GM13977 (cell line): Measurements from ENCODE around the gene CLN3.
"Not testable (repeated sequence)": the region's sequence is repeated elsewhere in the genome, so short reads cannot be mapped to it uniquely, and the experiment has no call there.

Source experiments
- DNase-seq: peaks from one replicate; pipeline ENCODE4 v3.0.0; 2012; ENCODE audit warnings: low spot score
- in situ Hi-C: fragments of 300-500 bp; cut with MboI; formaldehyde crosslinking; loops from one replicate; pipeline ENCODE4 v1.12.0; 2022; ENCODE audit warnings: low sequenced_read_pairs, low pct_unique_long_range_greater_than_20kb, mixed read lengths, inconsistent platforms; ENCODE audit not compliant: unreplicated experiment
- TF ChIP-seq, protein P1 (sequence below): IDR thresholded peaks from 2 replicates; pipeline ENCODE4 v1.5.1; 2012; ENCODE audit warnings: mild to moderate bottlenecking, control low read depth; ENCODE audit not compliant: insufficient read depth; ENCODE audit errors: extremely low read depth, missing control alignments

The CLN3 gene

DNA sequence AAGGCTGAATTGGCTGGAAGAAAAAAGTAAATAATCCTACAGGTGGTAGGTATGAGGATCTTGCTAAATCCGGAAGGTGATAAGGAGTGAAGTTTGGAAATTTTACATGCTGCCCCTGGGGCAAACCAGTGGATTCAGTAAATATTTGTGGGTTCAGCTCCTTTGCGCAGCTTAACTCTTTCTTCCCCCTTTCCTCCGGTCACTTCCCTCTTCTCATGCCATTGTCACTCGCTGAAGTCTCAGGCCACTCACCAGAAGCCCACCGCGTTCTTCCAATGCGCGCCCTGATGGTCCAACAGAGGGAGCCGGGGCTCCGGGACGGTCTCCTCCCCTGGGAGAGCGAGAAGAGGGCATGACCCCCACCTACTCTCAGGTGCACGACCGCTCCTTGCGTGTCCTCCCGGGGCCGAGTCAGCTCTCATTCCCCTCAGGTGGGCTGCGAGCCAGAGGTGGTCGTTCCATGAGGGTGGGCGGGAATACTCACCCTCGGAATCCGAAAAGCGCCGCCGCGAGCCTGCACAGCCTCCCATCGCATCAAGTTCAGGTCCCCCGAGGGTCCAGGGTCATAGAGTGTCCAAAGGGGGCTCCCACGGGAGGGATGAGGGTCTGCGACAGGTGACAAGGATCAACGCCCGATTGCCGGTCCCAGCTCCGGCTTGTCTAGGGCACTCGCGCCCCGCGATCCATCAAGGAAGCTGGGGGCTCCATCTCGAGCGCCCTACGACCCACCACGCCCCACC lies 474 bp downstream of the CLN3 start:
- TF ChIP-seq, protein P1, sequence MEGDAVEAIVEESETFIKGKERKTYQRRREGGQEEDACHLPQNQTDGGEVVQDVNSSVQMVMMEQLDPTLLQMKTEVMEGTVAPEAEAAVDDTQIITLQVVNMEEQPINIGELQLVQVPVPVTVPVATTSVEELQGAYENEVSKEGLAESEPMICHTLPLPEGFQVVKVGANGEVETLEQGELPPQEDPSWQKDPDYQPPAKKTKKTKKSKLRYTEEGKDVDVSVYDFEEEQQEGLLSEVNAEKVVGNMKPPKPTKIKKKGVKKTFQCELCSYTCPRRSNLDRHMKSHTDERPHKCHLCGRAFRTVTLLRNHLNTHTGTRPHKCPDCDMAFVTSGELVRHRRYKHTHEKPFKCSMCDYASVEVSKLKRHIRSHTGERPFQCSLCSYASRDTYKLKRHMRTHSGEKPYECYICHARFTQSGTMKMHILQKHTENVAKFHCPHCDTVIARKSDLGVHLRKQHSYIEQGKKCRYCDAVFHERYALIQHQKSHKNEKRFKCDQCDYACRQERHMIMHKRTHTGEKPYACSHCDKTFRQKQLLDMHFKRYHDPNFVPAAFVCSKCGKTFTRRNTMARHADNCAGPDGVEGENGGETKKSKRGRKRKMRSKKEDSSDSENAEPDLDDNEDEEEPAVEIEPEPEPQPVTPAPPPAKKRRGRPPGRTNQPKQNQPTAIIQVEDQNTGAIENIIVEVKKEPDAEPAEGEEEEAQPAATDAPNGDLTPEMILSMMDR: no peak
- DNase-seq: peak; percentile 24
- in situ Hi-C loops: no loop called here

DNA sequence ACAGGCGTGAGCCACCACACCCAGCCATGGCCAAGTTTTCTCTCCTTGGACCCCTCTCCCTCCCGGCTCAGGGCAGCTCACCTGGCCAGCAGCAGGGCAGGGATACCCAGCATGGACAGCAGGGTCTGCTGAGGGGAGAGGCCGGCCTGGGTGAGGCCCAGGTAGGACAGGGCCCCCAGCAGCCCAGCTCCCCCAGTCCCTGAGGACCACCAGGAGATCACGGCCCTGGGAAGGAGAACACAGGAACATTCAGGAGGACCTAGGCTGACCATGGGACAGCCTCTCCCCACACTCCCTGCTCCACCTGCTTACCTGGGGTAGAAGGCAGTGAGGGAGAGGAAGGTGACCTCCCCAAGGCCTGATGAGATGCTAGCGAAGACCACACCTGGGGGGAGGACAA lies 5.6 kb downstream of the CLN3 start:
- TF ChIP-seq, protein P1: no peak
- no peak for DNase-seq
- in situ Hi-C loops: no loop called here

GRCh38 chr16:28483361-28483760 lies 8.5 kb downstream of the CLN3 start:
- DNase-seq, in situ Hi-C loops: not testable (repeated sequence)

DNA sequence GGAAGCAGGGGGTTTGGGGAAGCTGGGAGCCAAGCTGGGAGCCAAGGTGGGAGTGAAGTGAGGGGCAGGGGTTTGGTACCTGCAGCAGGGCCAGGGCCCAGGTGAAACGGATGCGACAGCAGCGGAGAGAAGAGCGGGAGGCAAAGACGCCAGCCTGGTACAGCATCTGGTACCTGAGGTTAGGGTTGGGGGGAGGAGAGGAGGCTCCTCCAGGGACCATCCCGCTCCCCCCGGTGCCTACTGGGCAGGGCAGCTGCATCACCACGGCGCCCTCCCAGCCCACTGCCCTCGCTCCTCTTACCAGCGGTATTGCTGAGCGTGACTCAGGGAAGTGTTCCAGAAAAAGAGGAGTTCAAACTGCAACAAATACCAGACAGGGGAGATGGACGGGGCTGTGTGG lies 9.8 kb downstream of the CLN3 start:
- TF ChIP-seq, protein P1: no peak
- in situ Hi-C loops: no loop called here
- DNase-seq: no peak

DNA sequence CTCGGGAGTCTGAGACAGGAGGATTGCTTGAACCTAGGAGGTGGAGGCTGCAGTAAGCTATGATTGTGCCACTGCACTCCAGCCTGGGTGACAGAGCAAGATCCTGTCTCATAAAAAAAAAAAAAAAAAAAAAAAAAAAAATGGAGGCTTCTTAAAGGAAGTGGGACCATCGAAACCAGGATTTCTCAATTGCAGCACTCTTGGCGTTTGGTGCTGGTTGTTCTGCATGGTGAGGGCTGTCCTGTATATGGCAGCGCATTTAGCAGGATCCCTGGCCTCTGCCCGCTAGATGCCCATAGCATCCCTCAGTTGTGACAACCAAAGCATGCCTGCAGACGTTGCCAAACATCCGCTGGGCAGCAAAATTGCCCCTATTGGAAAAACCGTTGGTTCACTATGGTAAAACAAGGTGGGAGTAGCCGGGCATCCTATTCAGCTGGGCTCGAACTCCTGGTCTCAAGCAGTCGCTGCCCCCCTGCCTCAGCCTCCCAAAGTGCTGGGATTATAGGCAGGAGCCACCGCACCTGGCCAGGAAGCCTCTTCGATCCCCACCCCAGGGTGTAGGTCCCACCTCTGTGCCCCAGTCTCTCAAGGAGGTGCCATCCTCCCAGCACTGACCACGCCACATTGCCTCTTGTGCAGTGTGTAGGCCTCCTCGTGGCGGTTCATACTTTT lies 13.2 kb downstream of the CLN3 start:
- in situ Hi-C loops: no loop called here
- no peak for DNase-seq
- TF ChIP-seq, protein P1: no peak

DNA sequence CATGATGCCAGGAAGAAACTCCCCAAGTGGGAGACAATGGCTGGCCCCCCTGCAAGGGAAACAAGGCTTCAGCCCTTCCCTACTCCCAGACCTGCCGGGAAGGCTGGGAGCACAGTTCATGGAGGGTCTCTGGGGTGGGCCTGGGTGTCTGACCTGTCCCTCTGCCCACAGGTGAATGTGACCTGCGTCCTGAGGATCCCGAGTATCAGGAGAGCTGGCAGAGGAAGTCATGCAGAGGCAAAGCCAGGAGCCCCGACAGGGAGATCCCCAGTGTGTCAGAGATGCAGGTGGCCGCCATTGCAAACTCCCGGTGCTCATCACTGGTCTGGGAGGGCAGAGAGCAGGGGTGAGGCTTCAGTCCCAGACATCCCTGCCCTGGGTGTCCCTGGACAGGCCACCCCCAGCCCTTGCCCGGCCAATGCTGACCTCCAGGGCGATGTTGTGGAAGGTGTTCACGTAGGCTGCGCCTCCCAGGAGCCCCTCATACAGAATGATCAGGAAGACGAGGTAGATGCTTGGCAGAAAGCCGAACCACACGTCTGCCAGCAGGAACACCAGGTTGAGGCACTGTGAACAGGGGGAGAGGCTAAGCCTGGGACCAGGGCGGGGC lies 14.5 kb downstream of the CLN3 start:
- TF ChIP-seq, protein P1: no peak
- in situ Hi-C loops: no loop called here

DNA sequence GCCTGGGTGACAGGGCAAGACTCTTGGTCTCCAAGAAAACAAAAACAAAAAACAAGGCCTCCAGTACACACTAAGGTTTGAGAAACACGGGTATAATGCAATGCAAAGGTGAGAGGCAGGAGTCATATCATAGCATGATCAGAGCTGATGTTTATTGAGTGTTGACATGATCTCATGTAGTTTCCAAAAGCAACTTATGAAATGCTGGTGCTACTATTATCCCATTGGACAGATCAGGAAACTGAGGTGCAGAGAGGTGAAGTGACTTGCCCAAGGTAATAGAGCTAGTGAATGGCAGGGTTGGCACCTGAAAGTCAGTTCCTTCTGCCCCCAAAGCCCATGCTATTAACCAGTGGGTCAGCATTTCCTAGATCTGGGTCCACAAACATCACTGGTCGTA lies 16.7 kb downstream of the CLN3 start:
- in situ Hi-C loops: no loop called here
- DNase-seq: no peak
- TF ChIP-seq, protein P1: no peak

More for the DNA sequence above, 14.5 kb downstream of the CLN3 start:
- DNase-seq: no peak
